WTC11 (cell line): ENCODE data around the gene GRPR. TPM values are rescaled to one million over a fixed set of nuclear protein-coding genes. Genes with fewer than 3 reads are reported as not detected.

ENCODE experiments used
- ATAC-seq: fragments of 200-7000 bp; cut with Tn5 transposase; 2 replicates; pipeline ENCODE4 v1.10.0; 2021; ENCODE audit warnings: mild to moderate bottlenecking, moderate library complexity
- CTCF ChIA-PET: fragments of 300-600 bp; sonication (Branson Sonifier 250); formaldehyde crosslinking; loops from one replicate; lab custom pipeline; 2021; ENCODE audit warnings: antibody characterized with exemption; lab: Charles Lee
- POLR2A ChIA-PET: fragments of 350-600 bp; sonication (Branson Sonifier 250); formaldehyde crosslinking; loops from one replicate; lab custom pipeline; 2021; ENCODE audit warnings: antibody characterized with exemption; lab: Charles Lee
- DNase-seq: peaks from one replicate; pipeline ENCODE4 v3.0.0; 2021; ENCODE audit warnings: low spot score
- H3K27ac Mint-ChIP-seq: 2 replicates; pipeline ENCODE4 v1.8.0; 2021; ENCODE audit warnings: mixed read lengths
- H3K27me3 Mint-ChIP-seq: 2 replicates; pipeline ENCODE4 v1.8.0; 2021; ENCODE audit warnings: low read depth, mild to moderate bottlenecking, moderate library complexity, mixed read lengths
- H3K36me3 Mint-ChIP-seq: 2 replicates; pipeline ENCODE4 v1.8.0; 2021; ENCODE audit warnings: mixed read lengths
- H3K4me1 Mint-ChIP-seq: 2 replicates; pipeline ENCODE4 v1.8.0; 2022; ENCODE audit warnings: mixed read lengths
- H3K4me3 Mint-ChIP-seq: 2 replicates; pipeline ENCODE4 v1.8.0; 2021; ENCODE audit warnings: mild to moderate bottlenecking, moderate library complexity, mixed read lengths
- H3K9me3 Mint-ChIP-seq: 2 replicates; pipeline ENCODE4 v1.8.0; 2021; ENCODE audit warnings: mixed read lengths
- CBFB ChIP-seq: sonication (generic); formaldehyde crosslinking; IDR thresholded peaks from 2 replicates; pipeline ENCODE4 v1.8.1; 2022; ENCODE audit warnings: mild to moderate bottlenecking, low read depth, missing genetic modification reagents
- ELF4 ChIP-seq: sonication (generic); formaldehyde crosslinking; IDR thresholded peaks from 2 replicates; pipeline ENCODE4 v1.8.1; 2022; ENCODE audit warnings: low read depth, mild to moderate bottlenecking, moderate library complexity, missing genetic modification reagents
- ESRRA ChIP-seq: sonication (generic); formaldehyde crosslinking; IDR thresholded peaks from 2 replicates; pipeline ENCODE4 v1.8.1; 2022; ENCODE audit warnings: mild to moderate bottlenecking, missing genetic modification reagents, borderline replicate concordance
- FOXJ3 ChIP-seq: sonication (generic); formaldehyde crosslinking; IDR thresholded peaks from 2 replicates; pipeline ENCODE4 v1.9.0; 2021; ENCODE audit warnings: missing genetic modification reagents, mild to moderate bottlenecking, borderline replicate concordance
- FOXP1 ChIP-seq: sonication (generic); formaldehyde crosslinking; IDR thresholded peaks from 2 replicates; pipeline ENCODE4 v1.8.0; 2022; ENCODE audit warnings: missing genetic modification reagents, mild to moderate bottlenecking, moderate library complexity, borderline replicate concordance
- HMGA2 ChIP-seq: fragments of 250-450 bp; sonication (Bioruptor Pico); IDR thresholded peaks from 2 replicates; pipeline ENCODE4 v1.4.0; 2021; ENCODE audit warnings: mild to moderate bottlenecking, moderate library complexity
- JAZF1 ChIP-seq: fragments of 250-450 bp; sonication (Bioruptor Pico); IDR thresholded peaks from 2 replicates; pipeline ENCODE4 v1.9.0; 2021; ENCODE audit warnings: moderate library complexity, mild to moderate bottlenecking, inconsistent platforms
- NFATC4 ChIP-seq: fragments of 250-450 bp; sonication (Bioruptor Pico); IDR thresholded peaks from 2 replicates; pipeline ENCODE4 v1.9.0; 2021; ENCODE audit warnings: mild to moderate bottlenecking
- NR2C2 ChIP-seq: sonication (generic); formaldehyde crosslinking; IDR thresholded peaks from 2 replicates; pipeline ENCODE4 v1.8.0; 2022; ENCODE audit warnings: mild to moderate bottlenecking, missing genetic modification reagents
- SMAD4 ChIP-seq: sonication (generic); formaldehyde crosslinking; IDR thresholded peaks from 2 replicates; pipeline ENCODE4 v1.8.0; 2022; ENCODE audit warnings: mild to moderate bottlenecking, missing genetic modification reagents
- TP53 ChIP-seq: sonication (generic); formaldehyde crosslinking; IDR thresholded peaks from 2 replicates; pipeline ENCODE4 v1.8.1; 2023; ENCODE audit warnings: mild to moderate bottlenecking, missing genetic modification reagents
- ZNF232 ChIP-seq: sonication (generic); formaldehyde crosslinking; IDR thresholded peaks from 2 replicates; pipeline ENCODE4 v1.8.0; 2022; ENCODE audit warnings: mild to moderate bottlenecking, missing genetic modification reagents
- ZSCAN18 ChIP-seq: fragments of 250-450 bp; sonication (Bioruptor Pico); IDR thresholded peaks from 2 replicates; pipeline ENCODE4 v2.1.2; 2022; ENCODE audit warnings: mild to moderate bottlenecking, moderate library complexity
- total RNA-seq: library from RNA; stranded (reverse); gene quantifications from 3 replicates; pipeline ENCODE4 v1.2.3, GENCODE V29; 2021
- TF ChIP-seq, protein P1 (sequence below): fragments of 200-600 bp; IDR thresholded peaks from 2 replicates; pipeline ENCODE4 v1.8.0; 2022; ENCODE audit warnings: antibody characterized with exemption
- TF ChIP-seq, protein P2 (sequence below): fragments of 250-450 bp; sonication (Bioruptor Pico); IDR thresholded peaks from 2 replicates; pipeline ENCODE4 v1.9.0; 2021; ENCODE audit warnings: mild to moderate bottlenecking
- TF ChIP-seq, protein P3 (sequence below): fragments of 250-450 bp; sonication (Bioruptor Pico); conservative IDR thresholded peaks from 2 replicates; pipeline ENCODE4 v1.9.0; 2021; ENCODE audit warnings: mild to moderate bottlenecking
- TF ChIP-seq, protein P4 (sequence below): sonication (generic); formaldehyde crosslinking; IDR thresholded peaks from 2 replicates; pipeline ENCODE4 v1.8.1; 2022; ENCODE audit warnings: mild to moderate bottlenecking, moderate library complexity, missing genetic modification reagents

Gene GRPR
- total RNA-seq, 1 experiment from 2014 or later: 8.9 TPM

GRCh38 chrX:16103625-16104024 lies 19.7 kb upstream of the GRPR start (continued):
- no peak for TF ChIP-seq ZSCAN18 (CRISPR knock-in tag)
- no peak for TF ChIP-seq FOXP1
- TF ChIP-seq ELF4 (CRISPR knock-in tag): no peak
- no peak for TF ChIP-seq ESRRA (CRISPR knock-in tag)
- TF ChIP-seq NFATC4 (CRISPR knock-in tag): no peak
- TF ChIP-seq, protein P1, sequence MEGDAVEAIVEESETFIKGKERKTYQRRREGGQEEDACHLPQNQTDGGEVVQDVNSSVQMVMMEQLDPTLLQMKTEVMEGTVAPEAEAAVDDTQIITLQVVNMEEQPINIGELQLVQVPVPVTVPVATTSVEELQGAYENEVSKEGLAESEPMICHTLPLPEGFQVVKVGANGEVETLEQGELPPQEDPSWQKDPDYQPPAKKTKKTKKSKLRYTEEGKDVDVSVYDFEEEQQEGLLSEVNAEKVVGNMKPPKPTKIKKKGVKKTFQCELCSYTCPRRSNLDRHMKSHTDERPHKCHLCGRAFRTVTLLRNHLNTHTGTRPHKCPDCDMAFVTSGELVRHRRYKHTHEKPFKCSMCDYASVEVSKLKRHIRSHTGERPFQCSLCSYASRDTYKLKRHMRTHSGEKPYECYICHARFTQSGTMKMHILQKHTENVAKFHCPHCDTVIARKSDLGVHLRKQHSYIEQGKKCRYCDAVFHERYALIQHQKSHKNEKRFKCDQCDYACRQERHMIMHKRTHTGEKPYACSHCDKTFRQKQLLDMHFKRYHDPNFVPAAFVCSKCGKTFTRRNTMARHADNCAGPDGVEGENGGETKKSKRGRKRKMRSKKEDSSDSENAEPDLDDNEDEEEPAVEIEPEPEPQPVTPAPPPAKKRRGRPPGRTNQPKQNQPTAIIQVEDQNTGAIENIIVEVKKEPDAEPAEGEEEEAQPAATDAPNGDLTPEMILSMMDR: no peak
- TF ChIP-seq HMGA2 (CRISPR knock-in tag): no peak

GRCh38 chrX:16112428-16112827 lies 10.9 kb upstream of the GRPR start:
- CTCF ChIA-PET: interaction anchor here (0.6 to 2.6 kb wide), 3 partner anchors 10 to 552 kb away, joined by 3 to 15 read pairs (median 5); partner anchors contain the start of gene GRPR
- POLR2A ChIA-PET: no interaction called here
- Mint-ChIP-seq H3K4me3 (no peak overlapping the region), H3K4me1 (no peaks in the 10 kb centered on the region), H3K36me3 (peaks cover 12% of the 10 kb centered on the region), H3K9me3 (peaks cover 13% of the 10 kb centered on the region), H3K27me3 (peaks cover 2% of the 10 kb centered on the region; the same call in 1 of the 2 replicates), H3K27ac (no peak overlapping the region)
- no peak for TF ChIP-seq TP53
- TF ChIP-seq, protein P2, sequence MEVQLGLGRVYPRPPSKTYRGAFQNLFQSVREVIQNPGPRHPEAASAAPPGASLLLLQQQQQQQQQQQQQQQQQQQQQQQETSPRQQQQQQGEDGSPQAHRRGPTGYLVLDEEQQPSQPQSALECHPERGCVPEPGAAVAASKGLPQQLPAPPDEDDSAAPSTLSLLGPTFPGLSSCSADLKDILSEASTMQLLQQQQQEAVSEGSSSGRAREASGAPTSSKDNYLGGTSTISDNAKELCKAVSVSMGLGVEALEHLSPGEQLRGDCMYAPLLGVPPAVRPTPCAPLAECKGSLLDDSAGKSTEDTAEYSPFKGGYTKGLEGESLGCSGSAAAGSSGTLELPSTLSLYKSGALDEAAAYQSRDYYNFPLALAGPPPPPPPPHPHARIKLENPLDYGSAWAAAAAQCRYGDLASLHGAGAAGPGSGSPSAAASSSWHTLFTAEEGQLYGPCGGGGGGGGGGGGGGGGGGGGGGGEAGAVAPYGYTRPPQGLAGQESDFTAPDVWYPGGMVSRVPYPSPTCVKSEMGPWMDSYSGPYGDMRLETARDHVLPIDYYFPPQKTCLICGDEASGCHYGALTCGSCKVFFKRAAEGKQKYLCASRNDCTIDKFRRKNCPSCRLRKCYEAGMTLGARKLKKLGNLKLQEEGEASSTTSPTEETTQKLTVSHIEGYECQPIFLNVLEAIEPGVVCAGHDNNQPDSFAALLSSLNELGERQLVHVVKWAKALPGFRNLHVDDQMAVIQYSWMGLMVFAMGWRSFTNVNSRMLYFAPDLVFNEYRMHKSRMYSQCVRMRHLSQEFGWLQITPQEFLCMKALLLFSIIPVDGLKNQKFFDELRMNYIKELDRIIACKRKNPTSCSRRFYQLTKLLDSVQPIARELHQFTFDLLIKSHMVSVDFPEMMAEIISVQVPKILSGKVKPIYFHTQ: no peak
- no peak for TF ChIP-seq ZNF232 (CRISPR knock-in tag)
- no peak for TF ChIP-seq CBFB (CRISPR knock-in tag)
- no peak for TF ChIP-seq SMAD4 (CRISPR knock-in tag)
- TF ChIP-seq JAZF1: no peak
- no peak for TF ChIP-seq FOXJ3 (CRISPR knock-in tag)
- TF ChIP-seq, protein P3, sequence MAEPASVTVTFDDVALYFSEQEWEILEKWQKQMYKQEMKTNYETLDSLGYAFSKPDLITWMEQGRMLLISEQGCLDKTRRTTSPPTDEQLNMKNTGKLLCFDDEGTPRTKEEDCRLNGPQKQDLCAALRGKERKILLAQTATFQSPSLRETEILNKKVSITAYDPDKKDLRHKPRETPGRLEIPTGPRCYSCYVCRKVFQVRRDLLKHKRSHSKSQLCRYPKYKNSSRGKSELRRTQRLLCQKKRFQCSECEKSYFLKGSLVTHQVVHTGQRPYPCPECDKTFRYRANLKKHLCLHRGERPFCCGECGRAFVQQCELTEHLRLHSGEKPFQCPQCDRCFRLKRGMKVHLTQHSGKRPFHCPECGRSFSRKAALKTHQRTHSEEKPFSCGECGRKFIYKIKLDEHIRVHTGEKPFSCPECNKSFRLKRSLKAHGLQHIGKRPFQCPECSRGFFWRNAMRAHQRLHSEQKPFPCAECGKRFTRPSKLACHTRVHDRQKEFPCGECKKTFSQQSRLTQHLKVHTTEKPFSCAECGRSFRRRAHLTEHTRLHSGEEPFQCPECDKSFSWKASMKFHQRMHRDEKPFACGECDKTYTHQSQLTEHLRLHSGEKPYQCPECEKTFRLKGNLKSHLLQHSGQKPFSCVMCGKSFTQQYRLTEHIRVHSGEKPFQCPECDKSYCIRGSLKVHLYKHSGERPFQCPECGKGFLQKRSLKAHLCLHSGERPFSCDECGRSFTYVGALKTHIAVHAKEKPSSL: no peak
- TF ChIP-seq, protein P4, sequence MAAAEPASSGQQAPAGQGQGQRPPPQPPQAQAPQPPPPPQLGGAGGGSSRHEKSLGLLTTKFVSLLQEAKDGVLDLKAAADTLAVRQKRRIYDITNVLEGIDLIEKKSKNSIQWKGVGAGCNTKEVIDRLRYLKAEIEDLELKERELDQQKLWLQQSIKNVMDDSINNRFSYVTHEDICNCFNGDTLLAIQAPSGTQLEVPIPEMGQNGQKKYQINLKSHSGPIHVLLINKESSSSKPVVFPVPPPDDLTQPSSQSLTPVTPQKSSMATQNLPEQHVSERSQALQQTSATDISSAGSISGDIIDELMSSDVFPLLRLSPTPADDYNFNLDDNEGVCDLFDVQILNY (CRISPR knock-in tag): no peak
- TF ChIP-seq NR2C2 (CRISPR knock-in tag): no peak
- TF ChIP-seq HMGA2 (CRISPR knock-in tag): no peak
- DNase-seq: no peak
- no peak for ATAC-seq
